Activated T-helper 17 cell treated with anti-CD3 and anti-CD28 coated beads, Interleukin-2, amount 50 U/mL, for 72 hours (primary cell): ENCODE data around the gene ABHD16B. TPM values are rescaled to one million over a fixed set of nuclear protein-coding genes. Genes with fewer than 3 reads are reported as not detected.
"Not testable (repeated sequence)": the region's sequence is repeated elsewhere in the genome, so short reads cannot be mapped to it uniquely, and the experiment has no call there.

ENCODE experiments used
- ATAC-seq: fragments of 150-1000 bp; cut with Tn5 transposase; replicated peaks from 2 replicates; pipeline ENCODE4 v1.10.0; 2021; ENCODE audit warnings: mild to moderate bottlenecking, moderate library complexity
- H3K27ac Mint-ChIP-seq: one replicate; pipeline ENCODE4 v1.8.0; 2022; ENCODE audit warnings: mixed read lengths
- H3K27me3 Mint-ChIP-seq: one replicate; pipeline ENCODE4 v1.8.0; 2022; ENCODE audit warnings: mixed read lengths
- H3K36me3 Mint-ChIP-seq: one replicate; pipeline ENCODE4 v1.8.0; 2022; ENCODE audit warnings: low read depth, mild to moderate bottlenecking, mixed read lengths
- H3K4me1 Mint-ChIP-seq: one replicate; pipeline ENCODE4 v1.8.0; 2022; ENCODE audit warnings: mixed read lengths
- H3K4me3 Mint-ChIP-seq: one replicate; pipeline ENCODE4 v1.8.0; 2022; ENCODE audit warnings: mild to moderate bottlenecking, mixed read lengths
- H3K9me3 Mint-ChIP-seq: one replicate; pipeline ENCODE4 v1.8.0; 2022; ENCODE audit warnings: mixed read lengths
- total RNA-seq, 2 donors: library from RNA; stranded (reverse); gene quantifications; one replicate each; pipeline ENCODE4 v1.2.3, GENCODE V29; 2022

ABHD16B gene
- total RNA-seq, 2 donors from 2014 or later, result 0.19 TPM; not detected in 1

- Mint-ChIP-seq H3K27me3 (no peaks in the 10 kb centered on the region), H3K36me3 (peaks cover 7% of the 10 kb centered on the region), H3K4me1 (peaks cover 9% of the 10 kb centered on the region), H3K27ac (no peak overlapping the region), H3K9me3 (no peaks in the 10 kb centered on the region), H3K4me3 (no peak overlapping the region)
- ATAC-seq, result no peak
Observed at GRCh38 chr20:63856098-63856511, 5.2 kb upstream of the ABHD16B start.

DNA sequence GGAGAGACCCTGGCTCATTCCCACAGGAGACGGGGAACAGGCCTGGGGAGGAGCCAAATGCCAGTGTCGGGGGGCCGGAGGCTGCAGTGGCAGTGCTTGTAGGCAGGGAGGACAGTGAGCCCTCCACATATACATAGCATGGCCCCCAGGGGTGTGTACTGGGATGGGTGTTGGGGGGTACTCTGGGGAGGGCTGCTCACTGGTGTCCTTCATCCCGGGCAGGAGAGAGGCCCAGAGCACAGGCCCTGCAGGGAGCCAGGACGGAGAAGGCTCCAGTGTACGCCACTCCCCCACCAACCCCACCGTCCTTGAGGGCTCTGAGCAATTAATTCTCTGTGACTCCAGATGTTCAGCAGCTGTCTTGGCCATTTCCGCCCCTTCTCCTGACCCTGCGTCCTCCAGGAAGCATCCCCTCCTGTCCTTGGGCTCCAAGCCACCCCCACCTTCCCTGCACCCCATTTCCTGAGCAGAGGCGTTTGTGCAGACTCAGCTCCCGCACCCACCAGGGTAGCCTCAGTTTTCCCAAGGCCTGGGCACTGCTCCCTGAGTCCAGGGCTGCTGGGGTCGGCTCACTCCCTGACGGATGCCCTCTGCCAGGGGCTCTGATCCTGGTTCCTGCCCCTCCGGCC is 3.4 kb upstream of the ABHD16B start:
- no peak overlapping the region for H3K4me3 Mint-ChIP-seq
- H3K4me1 Mint-ChIP-seq, result peaks cover 7% of the 10 kb centered on the region
- H3K27me3 Mint-ChIP-seq, result no peaks in the 10 kb centered on the region
- H3K36me3 Mint-ChIP-seq, result peaks cover 7% of the 10 kb centered on the region
- H3K27ac Mint-ChIP-seq, result no peak overlapping the region
- ATAC-seq, result no peak
- H3K9me3 Mint-ChIP-seq, result no peaks in the 10 kb centered on the region

DNA sequence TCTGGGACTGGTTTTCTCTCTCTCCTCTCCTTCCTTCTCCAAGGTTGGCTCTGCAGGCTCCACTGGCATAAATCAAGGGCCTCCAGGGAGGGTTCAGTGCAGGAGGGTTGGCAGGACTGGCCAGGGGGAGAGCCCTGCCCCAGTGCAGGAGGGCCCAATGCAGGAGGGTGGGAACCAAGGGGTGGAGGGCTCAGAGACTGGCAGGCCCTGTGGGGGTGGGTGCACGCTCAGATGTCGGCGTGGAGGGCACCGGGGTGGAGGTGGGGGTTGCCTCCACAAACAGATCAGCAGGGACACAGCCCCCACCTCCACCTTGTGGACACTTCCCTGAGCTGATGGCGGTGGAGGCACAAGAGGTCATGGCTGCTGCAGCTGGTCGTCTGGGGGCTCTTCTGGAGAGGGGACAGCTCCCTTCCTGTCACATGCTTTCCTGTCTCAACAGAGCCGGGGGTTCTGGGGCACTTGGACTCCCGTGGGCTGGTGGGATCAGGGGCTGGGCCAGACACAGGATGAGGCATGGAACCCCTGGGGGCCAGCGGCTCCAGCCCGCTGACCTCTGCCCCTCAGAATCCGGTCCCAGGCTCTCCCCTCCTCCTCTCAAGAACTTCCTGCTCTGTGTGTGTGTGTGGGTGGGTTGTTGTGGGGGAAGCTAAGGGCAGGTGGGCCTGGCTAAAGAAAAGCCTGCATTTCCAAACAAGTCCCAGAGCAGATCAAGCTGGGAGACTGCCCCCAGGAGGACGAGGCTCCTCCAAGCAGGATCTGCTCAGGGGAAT is 2.7 kb upstream of the ABHD16B start:
- ATAC-seq, result peak; percentile 8
- Mint-ChIP-seq H3K27me3 (no peaks in the 10 kb centered on the region), H3K4me1 (peaks cover 8% of the 10 kb centered on the region), H3K9me3 (no peaks in the 10 kb centered on the region), H3K36me3 (peaks cover 14% of the 10 kb centered on the region), H3K4me3 (no peak overlapping the region), H3K27ac (no peak overlapping the region)

- Mint-ChIP-seq H3K4me3 (no peak overlapping the region), H3K27me3 (no peaks in the 10 kb centered on the region), H3K9me3 (no peaks in the 10 kb centered on the region), H3K27ac (no peak overlapping the region), H3K36me3 (peaks cover 20% of the 10 kb centered on the region), H3K4me1 (peaks cover 12% of the 10 kb centered on the region)
- no peak for ATAC-seq
Observed at GRCh38 chr20:63859166-63859699, 2.1 kb upstream of the ABHD16B start.

GRCh38 chr20:63860325-63861051 is 810 bp upstream of the ABHD16B start:
- ATAC-seq, result no peak
- H3K4me3 Mint-ChIP-seq, result no peak overlapping the region
- no peaks in the 10 kb centered on the region for H3K9me3 Mint-ChIP-seq
- H3K36me3 Mint-ChIP-seq, result peaks cover 26% of the 10 kb centered on the region
- no peaks in the 10 kb centered on the region for H3K27me3 Mint-ChIP-seq
- no peak overlapping the region for H3K27ac Mint-ChIP-seq
- H3K4me1 Mint-ChIP-seq, result peaks cover 12% of the 10 kb centered on the region

DNA sequence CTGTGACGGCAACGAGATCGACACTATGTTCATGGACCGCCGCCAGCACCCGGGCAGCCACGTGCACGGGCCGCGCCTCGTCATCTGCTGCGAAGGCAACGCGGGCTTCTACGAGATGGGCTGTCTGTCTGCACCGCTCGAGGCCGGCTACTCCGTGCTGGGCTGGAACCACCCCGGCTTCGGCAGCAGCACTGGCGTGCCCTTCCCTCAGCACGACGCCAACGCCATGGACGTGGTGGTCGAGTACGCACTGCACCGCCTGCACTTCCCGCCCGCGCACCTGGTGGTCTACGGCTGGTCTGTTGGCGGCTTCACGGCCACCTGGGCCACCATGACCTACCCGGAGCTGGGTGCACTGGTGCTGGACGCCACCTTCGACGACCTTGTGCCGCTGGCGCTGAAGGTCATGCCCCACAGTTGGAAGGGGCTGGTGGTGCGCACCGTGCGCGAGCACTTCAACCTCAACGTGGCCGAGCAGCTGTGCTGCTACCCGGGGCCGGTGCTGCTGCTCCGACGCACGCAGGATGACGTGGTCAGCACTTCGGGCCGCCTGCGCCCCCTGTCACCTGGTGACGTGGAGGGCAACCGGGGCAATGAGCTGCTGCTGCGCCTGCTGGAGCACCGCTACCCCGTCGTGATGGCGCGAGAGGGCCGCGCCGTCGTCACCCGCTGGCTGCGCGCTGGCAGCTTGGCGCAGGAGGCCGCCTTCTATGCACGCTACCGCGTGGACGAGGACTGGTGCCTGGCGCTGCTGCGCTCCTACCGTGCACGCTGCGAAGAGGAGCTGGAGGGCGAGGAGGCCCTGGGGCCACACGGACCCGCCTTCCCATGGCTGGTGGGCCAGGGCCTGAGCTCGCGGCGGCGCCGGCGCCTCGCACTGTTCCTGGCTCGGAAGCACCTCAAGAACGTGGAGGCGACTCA is 943 bp downstream of the ABHD16B start:
- H3K27ac Mint-ChIP-seq, result no peak overlapping the region
- H3K9me3 Mint-ChIP-seq, result no peaks in the 10 kb centered on the region
- no peaks in the 10 kb centered on the region for H3K27me3 Mint-ChIP-seq
- no peak overlapping the region for H3K4me3 Mint-ChIP-seq
- peaks cover 39% of the 10 kb centered on the region for H3K36me3 Mint-ChIP-seq
- ATAC-seq, result no peak
- H3K4me1 Mint-ChIP-seq, result peaks cover 12% of the 10 kb centered on the region

DNA sequence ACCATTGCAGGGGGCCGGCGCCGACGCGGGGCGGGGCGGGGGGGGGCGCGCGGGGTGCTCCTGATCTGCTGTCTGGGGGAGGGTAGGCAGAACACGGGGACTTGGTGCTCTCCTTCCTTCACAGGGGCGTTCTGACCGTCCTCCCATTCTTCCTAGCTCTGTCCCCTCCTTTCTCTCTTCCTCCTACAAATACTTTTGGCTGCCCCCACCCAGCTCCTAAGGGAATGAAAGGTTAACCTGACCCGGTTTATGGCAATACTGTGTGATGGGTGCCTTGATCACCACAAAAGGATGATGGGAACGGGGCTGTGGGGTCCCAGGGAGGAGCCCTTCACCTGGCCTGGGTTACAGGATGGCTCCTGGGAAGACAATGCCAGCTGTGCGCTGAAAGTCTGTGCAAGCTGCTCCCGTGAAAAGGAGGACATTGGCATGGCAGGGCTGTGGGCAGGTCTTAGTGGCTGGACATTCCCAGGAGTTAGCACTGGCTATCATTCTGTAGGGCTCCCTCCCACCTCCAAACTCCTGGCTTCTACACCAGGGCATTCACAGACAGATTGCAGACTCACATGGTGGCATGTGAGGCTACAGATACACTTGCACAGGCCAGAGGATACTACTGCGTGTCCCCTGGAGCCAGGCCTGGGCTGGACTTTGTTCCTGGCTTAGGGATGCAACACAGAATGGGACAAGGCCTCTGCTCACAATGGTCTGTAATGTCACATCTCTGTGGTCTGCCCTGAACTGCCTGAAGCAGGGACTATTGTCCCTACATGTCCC is 1.9 kb downstream of the ABHD16B start:
- no peaks in the 10 kb centered on the region for H3K9me3 Mint-ChIP-seq
- peak overlapping the region; percentile 84 for H3K4me3 Mint-ChIP-seq
- H3K27ac Mint-ChIP-seq, result peak overlapping the region; percentile 89
- no peaks in the 10 kb centered on the region for H3K27me3 Mint-ChIP-seq
- H3K36me3 Mint-ChIP-seq, result peaks cover 48% of the 10 kb centered on the region
- peaks cover 7% of the 10 kb centered on the region for H3K4me1 Mint-ChIP-seq
- ATAC-seq, result no peak

- Mint-ChIP-seq H3K9me3 (no peaks in the 10 kb centered on the region), H3K27ac (peak overlapping the region; percentile 89), H3K36me3 (peaks cover 56% of the 10 kb centered on the region), H3K4me3 (peak overlapping the region; percentile 84), H3K27me3 (no peaks in the 10 kb centered on the region), H3K4me1 (peaks cover 5% of the 10 kb centered on the region)
- peak; percentile 78 for ATAC-seq
Observed at GRCh38 chr20:63863798-63864544, 2.7 kb downstream of the ABHD16B start.

GRCh38 chr20:63864545-63864977 is 3.3 kb downstream of the ABHD16B start:
- Mint-ChIP-seq H3K9me3 (no peaks in the 10 kb centered on the region), H3K36me3 (peaks cover 61% of the 10 kb centered on the region), H3K27ac (peak overlapping the region; percentile 89), H3K4me3 (peak overlapping the region; percentile 84), H3K4me1 (peaks cover 5% of the 10 kb centered on the region), H3K27me3 (no peaks in the 10 kb centered on the region)
- ATAC-seq, result no peak

GRCh38 chr20:63864978-63865640 is 3.8 kb downstream of the ABHD16B start, which contains the start of gene TPD52L2:
TSS of gene TPD52L2 (plus strand) at chr20:63865270. CDS start at chr20:63865366, 96 bp downstream.
- Mint-ChIP-seq H3K27ac (peak within 1 kb of the TSS; percentile 89), H3K4me1 (peaks cover 5% of the 10 kb centered on the region), H3K27me3 (no peaks in the 10 kb centered on the region), H3K36me3 (peaks cover 67% of the 10 kb centered on the region), H3K4me3 (peak within 1 kb of the TSS; percentile 84), H3K9me3 (no peaks in the 10 kb centered on the region)
- peak; percentile 88 for ATAC-seq

GRCh38 chr20:63867042-63867441 is 5.7 kb downstream of the ABHD16B start:
- ATAC-seq, H3K27ac Mint-ChIP-seq, H3K27me3 Mint-ChIP-seq, H3K9me3 Mint-ChIP-seq, H3K4me1 Mint-ChIP-seq: not testable (repeated sequence)
- Mint-ChIP-seq H3K4me3 (peak overlapping the region; percentile 42), H3K36me3 (peaks cover 79% of the 10 kb centered on the region)

DNA sequence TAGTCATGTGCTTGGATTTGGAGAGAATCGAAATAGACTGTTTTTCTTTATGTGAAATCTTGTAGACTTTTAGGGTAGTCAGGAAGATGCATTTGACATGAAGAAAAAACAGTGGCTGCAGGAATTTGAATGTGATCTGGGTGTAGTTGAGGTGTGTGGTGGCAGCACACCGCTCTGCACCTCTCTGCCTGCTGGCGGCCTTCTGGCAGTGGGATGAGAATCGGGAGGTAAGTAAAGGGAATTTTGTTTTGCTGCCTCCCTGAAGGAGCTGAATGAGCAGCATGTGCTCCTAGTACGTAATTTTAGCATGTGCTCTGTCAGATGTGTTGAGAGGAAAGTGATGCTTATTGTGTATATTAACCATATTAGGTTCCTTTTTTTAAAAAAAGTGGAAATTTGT is 7.0 kb downstream of the ABHD16B start:
- no peak overlapping the region for H3K27ac Mint-ChIP-seq
- peaks cover 6% of the 10 kb centered on the region for H3K4me1 Mint-ChIP-seq
- H3K27me3 Mint-ChIP-seq, result no peaks in the 10 kb centered on the region
- no peaks in the 10 kb centered on the region for H3K9me3 Mint-ChIP-seq
- ATAC-seq, result no peak
- no peak overlapping the region for H3K4me3 Mint-ChIP-seq
- peaks cover 87% of the 10 kb centered on the region for H3K36me3 Mint-ChIP-seq
